ENCODE results near the gene ASB2.

Gene ASB2

GRCh38 chr14:94005324-94006073 lies 29.1 kb upstream of the ASB2 start (continued):
- no peak for TF ChIP-seq ZNF23 (tag by site-specific recombination; IDR thresholded peaks at IDR 0.05; ENCODE audit: borderline replicate concordance)
- no peak for TF ChIP-seq PRDM6 (tag by site-specific recombination; IDR thresholded peaks at IDR 0.05)
- TF ChIP-seq, protein P1, sequence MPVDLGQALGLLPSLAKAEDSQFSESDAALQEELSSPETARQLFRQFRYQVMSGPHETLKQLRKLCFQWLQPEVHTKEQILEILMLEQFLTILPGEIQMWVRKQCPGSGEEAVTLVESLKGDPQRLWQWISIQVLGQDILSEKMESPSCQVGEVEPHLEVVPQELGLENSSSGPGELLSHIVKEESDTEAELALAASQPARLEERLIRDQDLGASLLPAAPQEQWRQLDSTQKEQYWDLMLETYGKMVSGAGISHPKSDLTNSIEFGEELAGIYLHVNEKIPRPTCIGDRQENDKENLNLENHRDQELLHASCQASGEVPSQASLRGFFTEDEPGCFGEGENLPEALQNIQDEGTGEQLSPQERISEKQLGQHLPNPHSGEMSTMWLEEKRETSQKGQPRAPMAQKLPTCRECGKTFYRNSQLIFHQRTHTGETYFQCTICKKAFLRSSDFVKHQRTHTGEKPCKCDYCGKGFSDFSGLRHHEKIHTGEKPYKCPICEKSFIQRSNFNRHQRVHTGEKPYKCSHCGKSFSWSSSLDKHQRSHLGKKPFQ (tag by site-specific recombination; IDR thresholded peaks at IDR 0.05) = 0 out of 2 replicates have a peak, but pooled peaks have one; percentile 15
- TF ChIP-seq ZNF2 (tag by site-specific recombination; IDR thresholded peaks at IDR 0.05) = no peak
- no peak for TF ChIP-seq ZBTB10 (tag by site-specific recombination; IDR thresholded peaks at IDR 0.05)
- TF ChIP-seq, protein P2, sequence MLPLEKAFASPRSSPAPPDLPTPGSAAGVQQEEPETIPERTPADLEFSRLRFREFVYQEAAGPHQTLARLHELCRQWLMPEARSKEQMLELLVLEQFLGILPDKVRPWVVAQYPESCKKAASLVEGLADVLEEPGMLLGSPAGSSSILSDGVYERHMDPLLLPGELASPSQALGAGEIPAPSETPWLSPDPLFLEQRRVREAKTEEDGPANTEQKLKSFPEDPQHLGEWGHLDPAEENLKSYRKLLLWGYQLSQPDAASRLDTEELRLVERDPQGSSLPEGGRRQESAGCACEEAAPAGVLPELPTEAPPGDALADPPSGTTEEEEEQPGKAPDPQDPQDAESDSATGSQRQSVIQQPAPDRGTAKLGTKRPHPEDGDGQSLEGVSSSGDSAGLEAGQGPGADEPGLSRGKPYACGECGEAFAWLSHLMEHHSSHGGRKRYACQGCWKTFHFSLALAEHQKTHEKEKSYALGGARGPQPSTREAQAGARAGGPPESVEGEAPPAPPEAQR (tag by site-specific recombination; IDR thresholded peaks at IDR 0.05) = no peak
- TF ChIP-seq, protein P3, sequence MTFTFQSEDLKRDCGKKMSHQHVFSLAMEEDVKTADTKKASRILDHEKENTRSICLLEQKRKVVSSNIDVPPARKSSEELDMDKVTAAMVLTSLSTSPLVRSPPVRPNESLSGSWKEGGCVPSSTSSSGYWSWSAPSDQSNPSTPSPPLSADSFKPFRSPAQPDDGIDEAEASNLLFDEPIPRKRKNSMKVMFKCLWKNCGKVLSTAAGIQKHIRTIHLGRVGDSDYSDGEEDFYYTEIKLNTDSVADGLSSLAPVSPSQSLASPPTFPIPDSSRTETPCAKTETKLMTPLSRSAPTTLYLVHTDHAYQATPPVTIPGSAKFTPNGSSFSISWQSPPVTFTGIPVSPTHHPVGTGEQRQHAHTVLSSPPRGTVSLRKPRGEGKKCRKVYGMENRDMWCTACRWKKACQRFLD (tag by site-specific recombination; IDR thresholded peaks at IDR 0.05) = no peak

DNA sequence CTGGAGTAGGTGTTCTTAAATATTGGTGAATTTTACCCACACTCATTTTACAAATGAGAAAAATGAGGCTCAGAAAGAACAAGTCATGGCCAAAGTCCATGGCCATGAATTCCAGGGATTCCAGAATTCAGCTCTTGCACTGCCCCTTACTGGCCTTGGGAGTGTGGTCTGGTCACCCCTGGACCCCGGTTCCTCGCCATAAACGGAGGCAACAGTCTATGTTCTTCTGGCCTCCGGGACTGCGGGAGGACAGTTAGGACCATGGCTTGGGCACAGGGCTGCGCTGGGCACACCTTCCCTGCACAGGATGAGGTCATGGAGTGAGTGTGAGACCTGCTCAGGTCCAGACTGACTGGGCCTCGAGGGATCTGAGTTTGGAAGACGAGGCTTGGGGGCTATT lies 27.6 kb upstream of the ASB2 start:
- ChIA-PET POLR2A (no interaction called here), CTCF (interaction anchor here (0.6 to 3.6 kb wide), 10 partner anchors 12 to 133 kb away, joined by 3 to 39 read pairs (median 4); no protein-coding TSS in a partner anchor)
- Histone ChIP-seq H3K4me1 (ENCODE audit: control insufficient read depth, insufficient read depth, low read length) (no peaks in the 10 kb centered on the region), H3K36me3 (ENCODE audit: control insufficient read depth in 2 of 2, insufficient read depth in 1 of 2, low read length in 2 of 2) (no peaks in the 10 kb centered on the region), H3K9me3 (ENCODE audit: control insufficient read depth, insufficient read depth, low read depth, low read length) (no peaks in the 10 kb centered on the region), H3K4me3 (ENCODE audit: low read depth, low read length) (no peak overlapping the region), H3K27ac (ENCODE audit: extremely low read depth, low read depth, low read length) (no peak overlapping the region)
- TF ChIP-seq ZNF211 (tag by site-specific recombination; IDR thresholded peaks at IDR 0.05; ENCODE audit: low read depth) (no peak), KLF7 (tag by site-specific recombination; IDR thresholded peaks at IDR 0.05; ENCODE audit: borderline replicate concordance) (no peak), ZNF664 (tag by site-specific recombination; IDR thresholded peaks at IDR 0.05) (no peak)

DNA sequence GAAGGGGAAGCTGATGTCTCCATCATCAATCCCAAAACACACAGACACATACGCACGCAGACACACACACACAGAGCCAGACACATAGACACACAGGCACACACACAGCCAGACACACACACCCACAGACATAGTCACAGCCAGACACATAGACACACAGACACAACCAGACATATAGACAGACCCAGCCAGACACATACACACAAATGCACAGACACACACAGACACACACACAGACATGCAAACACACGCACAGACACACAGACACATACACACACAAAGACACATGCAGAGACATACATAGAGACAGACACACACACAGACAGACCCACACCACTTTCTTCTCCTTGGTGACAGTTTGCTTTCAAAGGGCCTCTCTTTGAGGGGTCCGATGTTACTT lies 27.0 kb upstream of the ASB2 start:
- Histone ChIP-seq H3K4me1 (ENCODE audit: control insufficient read depth, insufficient read depth, low read length) (no peaks in the 10 kb centered on the region), H3K9me3 (ENCODE audit: control insufficient read depth, insufficient read depth, low read depth, low read length) (no peaks in the 10 kb centered on the region), H3K36me3 (ENCODE audit: control insufficient read depth in 2 of 2, insufficient read depth in 1 of 2, low read length in 2 of 2) (no peaks in the 10 kb centered on the region), H3K4me3 (ENCODE audit: low read depth, low read length) (no peak overlapping the region), H3K27ac (ENCODE audit: extremely low read depth, low read depth, low read length) (no peak overlapping the region)
- ChIA-PET CTCF (interaction anchor here (0.9 to 3.6 kb wide), 6 partner anchors 12 to 178 kb away, joined by 3 to 39 read pairs (median 4); no protein-coding TSS in a partner anchor), POLR2A (no interaction called here)
- TF ChIP-seq ZNF10 (tag by site-specific recombination; IDR thresholded peaks at IDR 0.05) (no peak), ZNF830 (tag by site-specific recombination; IDR thresholded peaks at IDR 0.05; ENCODE audit: low read depth) (no peak), ZNF558 (tag by site-specific recombination; IDR thresholded peaks at IDR 0.05) (no peak), ZNF610 (tag by site-specific recombination; IDR thresholded peaks at IDR 0.05; ENCODE audit: borderline replicate concordance) (no peak), ZNF37A (tag by site-specific recombination; IDR thresholded peaks at IDR 0.05) (no peak), ZNF514 (tag by site-specific recombination; IDR thresholded peaks at IDR 0.05) (no peak), ZNF138 (tag by site-specific recombination; IDR thresholded peaks at IDR 0.05; ENCODE audit: borderline replicate concordance) (no peak), YY1 (tag by site-specific recombination; IDR thresholded peaks at IDR 0.05) (no peak), GLI4 (tag by site-specific recombination; IDR thresholded peaks at IDR 0.05) (no peak), GLIS1 (tag by site-specific recombination; IDR thresholded peaks at IDR 0.05) (no peak), ZFHX2 (tag by site-specific recombination; conservative IDR thresholded peaks at IDR 0.05) (0 out of 2 replicates have a peak, but pooled peaks have one; percentile 13)
- TF ChIP-seq, protein P4, sequence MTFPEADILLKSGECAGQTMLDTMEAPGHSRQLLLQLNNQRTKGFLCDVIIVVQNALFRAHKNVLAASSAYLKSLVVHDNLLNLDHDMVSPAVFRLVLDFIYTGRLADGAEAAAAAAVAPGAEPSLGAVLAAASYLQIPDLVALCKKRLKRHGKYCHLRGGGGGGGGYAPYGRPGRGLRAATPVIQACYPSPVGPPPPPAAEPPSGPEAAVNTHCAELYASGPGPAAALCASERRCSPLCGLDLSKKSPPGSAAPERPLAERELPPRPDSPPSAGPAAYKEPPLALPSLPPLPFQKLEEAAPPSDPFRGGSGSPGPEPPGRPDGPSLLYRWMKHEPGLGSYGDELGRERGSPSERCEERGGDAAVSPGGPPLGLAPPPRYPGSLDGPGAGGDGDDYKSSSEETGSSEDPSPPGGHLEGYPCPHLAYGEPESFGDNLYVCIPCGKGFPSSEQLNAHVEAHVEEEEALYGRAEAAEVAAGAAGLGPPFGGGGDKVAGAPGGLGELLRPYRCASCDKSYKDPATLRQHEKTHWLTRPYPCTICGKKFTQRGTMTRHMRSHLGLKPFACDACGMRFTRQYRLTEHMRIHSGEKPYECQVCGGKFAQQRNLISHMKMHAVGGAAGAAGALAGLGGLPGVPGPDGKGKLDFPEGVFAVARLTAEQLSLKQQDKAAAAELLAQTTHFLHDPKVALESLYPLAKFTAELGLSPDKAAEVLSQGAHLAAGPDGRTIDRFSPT (tag by site-specific recombination; IDR thresholded peaks at IDR 0.05) = no peak

Measured in HEK293 (cell line).